HG02763 (cell line): Measurements from ENCODE around the gene KCNJ16.

Experiments
- ATAC-seq: cut with Tn5 transposase; IDR thresholded peaks from one replicate; pipeline ENCODE4 v1.9.1; 2021; ENCODE audit warnings: mild to moderate bottlenecking, moderate library complexity; ENCODE audit not compliant: unreplicated experiment

The KCNJ16 gene

DNA sequence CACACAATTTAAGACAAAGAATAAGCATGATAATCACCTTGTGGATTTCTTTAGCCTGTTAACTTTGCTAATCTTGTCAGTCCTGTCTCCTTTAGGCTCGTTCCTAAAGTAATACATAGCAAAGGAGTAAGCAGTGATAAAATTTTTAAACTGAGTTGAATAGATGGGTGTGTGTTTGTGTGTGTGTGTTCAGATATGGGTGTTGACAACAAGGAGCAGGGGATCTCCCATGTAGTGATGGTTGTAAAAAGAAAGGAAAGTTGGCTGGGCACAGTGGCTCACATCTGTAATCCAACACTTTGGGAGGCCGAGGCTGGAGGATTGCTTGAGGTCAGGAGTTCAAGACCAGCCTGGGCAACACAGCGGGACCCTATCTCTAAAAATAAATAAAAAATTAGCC lies 49.7 kb downstream of the KCNJ16 start:
- ATAC-seq = no peak

DNA sequence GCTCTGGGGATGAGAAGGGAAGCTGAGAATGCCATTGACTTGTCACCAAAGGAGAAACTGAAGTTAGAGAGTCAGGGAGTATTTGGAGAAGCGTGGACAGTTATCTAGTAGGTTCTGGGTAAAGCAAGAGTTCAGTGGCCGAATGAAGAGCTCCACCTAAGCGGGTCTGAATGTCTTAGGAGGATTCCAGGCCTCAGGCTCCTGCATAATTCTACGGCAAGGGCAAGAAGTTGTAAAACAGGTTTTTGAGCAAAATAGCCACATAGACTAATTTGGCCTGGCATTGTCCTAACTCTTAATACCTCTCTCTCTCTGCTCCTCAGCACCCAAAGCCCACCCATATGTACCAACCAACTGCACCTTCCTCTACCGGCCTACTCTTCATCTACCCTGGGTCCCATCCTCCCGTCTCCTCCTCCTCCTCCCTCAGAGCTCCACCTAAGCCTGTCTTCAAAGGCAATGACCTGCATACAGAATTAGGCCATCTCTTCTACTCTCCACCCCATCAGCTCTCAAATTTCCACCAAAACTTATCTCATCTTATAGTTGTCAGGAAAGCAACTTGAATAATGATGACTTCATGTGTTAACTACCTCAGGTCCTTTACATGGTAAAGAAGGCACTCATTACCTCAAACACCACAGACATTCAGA lies 52.3 kb downstream of the KCNJ16 start:
- ATAC-seq = no peak

DNA sequence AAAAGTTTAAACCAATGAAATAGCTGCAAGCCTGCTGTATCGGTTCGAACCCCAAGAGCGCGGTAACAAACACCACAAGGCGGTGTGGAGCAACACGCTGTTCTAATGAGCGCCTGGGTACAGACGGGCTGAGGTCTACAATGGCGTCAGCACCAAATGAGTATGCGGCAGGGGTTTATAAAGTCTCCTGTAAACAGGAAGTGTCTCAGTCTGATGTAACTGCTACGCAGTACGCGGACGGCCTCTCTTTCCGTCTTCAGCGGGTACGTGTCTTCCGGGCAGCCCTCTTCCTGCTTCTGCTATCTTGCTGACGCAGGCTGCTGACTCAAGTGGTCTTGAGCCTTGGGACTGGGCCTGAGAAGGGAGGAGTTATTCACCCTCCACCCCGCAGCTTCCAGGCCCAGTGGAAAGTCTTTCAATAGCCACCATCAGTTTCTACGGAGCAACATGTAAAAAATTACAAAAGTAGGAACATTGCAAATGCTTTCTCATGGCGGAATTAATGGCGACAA lies 53.8 kb downstream of the KCNJ16 start:
- no peak for ATAC-seq

- ATAC-seq = no peak
Measured at GRCh38 chr17:70130289-70130688, 55.3 kb downstream of the KCNJ16 start.

DNA sequence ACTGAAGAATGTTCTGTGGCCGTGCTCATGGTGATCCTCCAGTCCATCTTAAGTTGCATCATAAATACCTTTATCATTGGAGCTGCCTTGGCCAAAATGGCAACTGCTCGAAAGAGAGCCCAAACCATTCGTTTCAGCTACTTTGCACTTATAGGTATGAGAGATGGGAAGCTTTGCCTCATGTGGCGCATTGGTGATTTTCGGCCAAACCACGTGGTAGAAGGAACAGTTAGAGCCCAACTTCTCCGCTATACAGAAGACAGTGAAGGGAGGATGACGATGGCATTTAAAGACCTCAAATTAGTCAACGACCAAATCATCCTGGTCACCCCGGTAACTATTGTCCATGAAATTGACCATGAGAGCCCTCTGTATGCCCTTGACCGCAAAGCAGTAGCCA lies 57.5 kb downstream of the KCNJ16 start:
- no peak for ATAC-seq

GRCh38 chr17:70134042-70134441 lies 59.0 kb downstream of the KCNJ16 start:
- ATAC-seq = no peak

DNA sequence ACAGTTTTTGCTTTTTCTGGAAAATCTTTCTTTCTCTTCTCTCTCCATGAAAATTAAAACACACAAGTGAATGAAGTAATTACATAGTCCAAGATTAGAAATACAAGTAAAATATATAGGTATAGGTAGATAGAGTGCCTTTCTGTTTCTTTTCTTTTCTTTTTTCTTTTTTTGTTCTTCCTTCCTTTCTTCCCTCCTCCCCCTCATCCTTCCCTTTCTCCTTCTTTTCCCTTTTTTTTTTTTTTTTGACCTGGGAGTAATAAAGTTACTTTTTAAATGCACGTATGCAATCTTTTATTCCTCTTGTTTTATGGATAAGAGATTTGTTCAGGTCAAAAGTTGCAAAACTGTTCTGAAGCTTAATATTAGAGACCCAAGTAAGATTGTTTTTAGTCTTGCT lies 59.8 kb downstream of the KCNJ16 start:
- no peak for ATAC-seq

GRCh38 chr17:70136131-70136530 lies 61.1 kb downstream of the KCNJ16 start:
- no peak for ATAC-seq

GRCh38 chr17:70137451-70138230 lies 62.6 kb downstream of the KCNJ16 start:
- peak; percentile 100 for ATAC-seq

DNA sequence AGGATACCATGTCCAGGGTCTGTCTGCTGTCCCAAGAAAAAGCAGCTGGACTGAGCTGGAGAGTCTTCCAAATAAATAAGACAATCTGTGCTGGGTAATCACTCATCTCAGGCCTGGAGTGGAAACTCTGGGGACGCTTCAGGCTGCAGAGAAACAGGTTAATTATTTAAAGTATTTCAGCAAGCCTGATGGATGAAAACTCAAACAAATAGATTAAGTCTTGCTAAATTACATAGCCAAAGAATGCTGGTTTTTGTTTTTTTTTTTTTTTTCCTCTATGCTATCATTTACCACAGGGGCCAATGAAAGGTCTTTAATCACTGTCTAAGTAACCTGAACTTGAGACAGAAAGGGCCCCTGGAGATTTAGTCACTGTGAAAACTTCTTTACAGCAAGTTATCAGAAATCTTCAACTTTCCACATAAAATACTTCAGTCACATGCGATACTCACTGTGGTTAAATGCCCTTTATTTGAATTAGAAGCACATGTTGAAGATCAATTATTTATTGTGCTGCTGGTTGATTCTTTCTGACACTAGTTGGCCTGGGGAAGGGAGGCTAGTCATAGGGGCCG lies 63.4 kb downstream of the KCNJ16 start:
- no peak for ATAC-seq

DNA sequence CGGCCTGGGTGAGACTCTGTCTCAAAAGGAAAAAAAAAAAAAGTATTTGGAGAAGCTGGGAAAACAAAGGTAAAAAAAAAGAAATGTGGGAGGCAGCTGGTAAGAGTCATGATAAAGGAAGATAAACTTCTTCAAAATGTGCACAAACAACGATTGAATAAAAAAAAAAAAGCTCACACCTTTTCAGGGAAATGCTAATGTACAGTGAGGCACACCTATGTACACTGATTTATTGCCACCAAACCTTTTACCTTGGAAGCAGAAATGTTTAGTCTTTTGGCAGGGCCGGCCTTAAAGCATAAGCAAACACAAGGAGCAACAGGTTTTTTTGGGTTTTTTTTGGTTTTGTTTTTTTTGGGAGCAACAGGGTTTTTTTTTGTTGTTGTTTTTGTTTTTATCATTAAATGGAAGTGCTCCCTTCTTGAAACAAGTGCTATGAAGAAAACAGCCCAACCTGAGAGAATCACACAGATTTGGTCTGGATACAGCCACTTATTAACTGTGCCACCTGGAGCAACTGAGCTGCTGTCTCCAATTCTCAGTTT lies 64.5 kb downstream of the KCNJ16 start:
- ATAC-seq = no peak

GRCh38 chr17:70144260-70144846 lies 69.3 kb downstream of the KCNJ16 start:
- ATAC-seq = no peak

DNA sequence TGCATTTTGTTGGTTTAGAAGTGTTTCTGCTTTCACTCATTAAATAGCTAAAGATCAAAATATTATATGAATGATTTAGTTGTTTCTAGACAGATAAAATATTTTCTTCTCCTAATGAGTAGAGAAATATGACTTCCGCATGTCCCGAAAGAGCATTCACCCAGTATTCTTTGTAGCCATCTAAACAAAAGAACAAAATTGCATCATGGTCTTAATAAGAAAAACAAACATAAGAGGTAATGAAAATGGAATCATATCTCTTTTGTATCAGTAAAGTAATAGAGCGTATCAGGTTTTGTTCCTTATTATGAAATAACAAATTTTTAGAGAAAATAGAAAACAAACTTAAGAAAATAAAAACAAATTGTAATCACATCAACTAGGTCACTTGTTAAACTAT lies 78.2 kb downstream of the KCNJ16 start:
- ATAC-seq = no peak

GRCh38 chr17:70157151-70157550 lies 82.1 kb downstream of the KCNJ16 start:
- no peak for ATAC-seq

GRCh38 chr17:70158180-70158579 lies 83.2 kb downstream of the KCNJ16 start:
- no peak for ATAC-seq

DNA sequence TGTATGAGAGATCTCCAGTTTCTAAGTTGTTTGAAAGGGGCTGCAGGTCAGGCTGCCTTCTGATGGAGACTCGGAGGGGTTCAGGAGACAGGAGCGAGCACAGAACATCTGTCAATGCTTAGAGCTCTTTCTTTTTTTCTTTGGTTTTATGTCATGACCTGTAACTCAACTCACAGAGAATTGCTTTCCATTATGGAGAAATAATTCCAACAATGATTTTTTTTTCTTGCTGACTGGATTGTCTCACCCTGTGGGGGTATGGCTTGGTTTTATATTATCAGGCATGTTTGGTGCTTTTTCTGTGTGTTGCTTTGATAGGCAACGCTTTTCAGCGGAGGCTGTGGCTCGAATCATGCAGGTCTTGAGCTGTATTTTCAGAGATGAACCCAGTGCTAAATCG lies 83.6 kb downstream of the KCNJ16 start:
- ATAC-seq = no peak

DNA sequence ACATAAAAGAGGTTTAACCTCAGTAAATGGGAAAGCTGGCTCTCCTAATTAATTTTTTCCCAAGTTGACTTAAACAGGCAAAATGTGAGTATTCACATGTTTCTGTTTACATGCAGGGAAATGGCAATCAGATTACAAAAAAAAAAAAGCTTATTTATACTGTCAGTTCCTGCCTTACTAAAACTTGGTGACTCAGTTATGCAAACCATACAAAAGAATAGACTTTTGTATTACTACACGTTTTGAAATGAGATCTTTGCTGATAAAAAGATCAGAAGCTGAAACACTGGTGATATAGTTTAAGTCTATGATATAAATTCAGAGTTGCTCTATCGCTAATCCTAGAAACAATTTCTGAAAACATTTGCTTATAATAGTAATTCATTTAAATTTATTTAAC lies 85.0 kb downstream of the KCNJ16 start:
- no peak for ATAC-seq

DNA sequence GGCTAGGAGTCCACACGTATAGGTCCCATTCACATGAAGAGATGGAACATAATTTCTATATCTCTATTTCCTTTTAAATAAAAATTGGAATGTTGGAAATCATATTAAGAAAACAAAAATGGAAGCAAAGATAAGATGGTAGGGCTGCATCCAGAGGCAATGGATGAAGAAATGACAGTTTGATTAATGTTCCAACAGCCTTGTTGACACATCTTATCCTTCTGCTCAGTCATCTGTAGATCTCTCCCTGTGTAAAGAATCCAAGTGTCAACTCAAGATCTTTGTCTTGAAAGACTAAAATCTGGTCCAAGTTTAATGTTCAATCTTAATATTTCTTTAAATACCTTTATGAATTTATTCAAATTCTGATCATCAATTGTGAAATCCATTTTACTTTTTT lies 86.5 kb downstream of the KCNJ16 start:
- ATAC-seq = no peak

DNA sequence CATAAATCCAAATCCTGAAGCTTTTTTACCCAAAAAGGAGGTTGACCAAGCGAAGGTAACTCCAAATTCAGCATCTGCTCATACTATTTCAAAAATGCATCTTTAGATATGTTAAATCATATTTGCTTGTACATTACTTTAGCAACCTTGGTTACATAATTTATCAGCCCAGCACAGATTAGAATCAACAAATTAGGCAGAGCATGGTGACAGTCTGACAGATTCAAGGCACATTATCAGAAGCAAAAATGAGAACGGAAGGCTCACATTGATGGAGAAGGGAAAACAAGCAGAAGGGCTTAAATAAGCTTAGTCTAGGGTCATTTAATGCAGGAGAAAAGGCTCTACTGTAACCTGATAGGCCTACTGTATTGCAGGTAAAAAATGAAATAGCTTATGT lies 90.4 kb downstream of the KCNJ16 start:
- no peak for ATAC-seq

GRCh38 chr17:70166615-70167014 lies 91.6 kb downstream of the KCNJ16 start:
- no peak for ATAC-seq
